Esophagus squamous epithelium (tissue), 4 donors: ENCODE results near the gene LRCH4.

Experiments
- POLR2A ChIP-seq, 4 donors: fragments of 450-650 bp; IDR thresholded peaks; one replicate each; pipeline ENCODE4 v1.6.1; 2017; ENCODE audit warnings: antibody characterized with exemption in 4 of 4, mild to moderate bottlenecking in 4 of 4, moderate library complexity in 3 of 4
- TF ChIP-seq, protein P1 (sequence below), 6 experiments: fragments of 450-650 bp in 4 of 6; fragments of 200-600 bp in 2 of 6; sonication (generic) in 2 of 6; IDR thresholded peaks; one replicate each; pipeline ENCODE4 v1.5.1; 2016 to 2019; ENCODE audit warnings: antibody characterized with exemption in 6 of 6, mild to moderate bottlenecking in 4 of 6, moderate library complexity in 4 of 6

DNA sequence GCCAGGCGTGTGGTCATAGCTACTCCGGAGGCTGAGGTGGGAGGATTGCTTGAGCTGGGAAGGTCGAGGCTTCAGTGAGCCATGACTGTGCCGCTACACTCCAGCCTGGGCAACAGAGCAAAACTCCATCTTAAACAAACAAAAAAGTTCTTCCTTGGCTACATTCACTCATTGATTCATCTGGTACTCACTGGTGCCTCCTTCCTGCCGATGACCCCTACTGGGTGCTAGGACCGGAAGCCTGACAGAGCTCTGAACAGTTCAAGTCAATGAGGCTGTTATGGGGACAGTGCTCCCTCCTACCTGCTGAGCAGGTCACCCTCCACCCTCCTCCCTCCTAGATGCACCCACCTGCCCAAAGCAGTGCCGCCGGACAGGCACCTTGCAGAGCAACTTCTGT, 21.2 kb upstream of the LRCH4 start:
- TF ChIP-seq, protein P1, sequence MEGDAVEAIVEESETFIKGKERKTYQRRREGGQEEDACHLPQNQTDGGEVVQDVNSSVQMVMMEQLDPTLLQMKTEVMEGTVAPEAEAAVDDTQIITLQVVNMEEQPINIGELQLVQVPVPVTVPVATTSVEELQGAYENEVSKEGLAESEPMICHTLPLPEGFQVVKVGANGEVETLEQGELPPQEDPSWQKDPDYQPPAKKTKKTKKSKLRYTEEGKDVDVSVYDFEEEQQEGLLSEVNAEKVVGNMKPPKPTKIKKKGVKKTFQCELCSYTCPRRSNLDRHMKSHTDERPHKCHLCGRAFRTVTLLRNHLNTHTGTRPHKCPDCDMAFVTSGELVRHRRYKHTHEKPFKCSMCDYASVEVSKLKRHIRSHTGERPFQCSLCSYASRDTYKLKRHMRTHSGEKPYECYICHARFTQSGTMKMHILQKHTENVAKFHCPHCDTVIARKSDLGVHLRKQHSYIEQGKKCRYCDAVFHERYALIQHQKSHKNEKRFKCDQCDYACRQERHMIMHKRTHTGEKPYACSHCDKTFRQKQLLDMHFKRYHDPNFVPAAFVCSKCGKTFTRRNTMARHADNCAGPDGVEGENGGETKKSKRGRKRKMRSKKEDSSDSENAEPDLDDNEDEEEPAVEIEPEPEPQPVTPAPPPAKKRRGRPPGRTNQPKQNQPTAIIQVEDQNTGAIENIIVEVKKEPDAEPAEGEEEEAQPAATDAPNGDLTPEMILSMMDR (IDR thresholded peaks at IDR 0.05): no peak
- no peak for TF ChIP-seq POLR2A (IDR thresholded peaks at IDR 0.05)
